HepG2 (cell line): ENCODE measurements around the gene STOM.

Source experiments
- ZNF766 ChIP-seq: sonication (generic); formaldehyde crosslinking; IDR thresholded peaks from 2 replicates; pipeline ENCODE4 v1.5.0; 2020; ENCODE audit warnings: missing genetic modification reagents, borderline replicate concordance
- TF ChIP-seq, protein P1 (sequence below): sonication (generic); formaldehyde crosslinking; IDR thresholded peaks from 2 replicates; pipeline ENCODE4 v1.9.0; 2021; ENCODE audit warnings: missing genetic modification reagents, borderline replicate concordance
- TF ChIP-seq, protein P2 (sequence below): sonication (generic); formaldehyde crosslinking; IDR thresholded peaks from 2 replicates; pipeline ENCODE4 v1.8.1; 2023; ENCODE audit warnings: mild to moderate bottlenecking, inconsistent platforms, moderate library complexity, missing genetic modification reagents, borderline replicate concordance

DNA sequence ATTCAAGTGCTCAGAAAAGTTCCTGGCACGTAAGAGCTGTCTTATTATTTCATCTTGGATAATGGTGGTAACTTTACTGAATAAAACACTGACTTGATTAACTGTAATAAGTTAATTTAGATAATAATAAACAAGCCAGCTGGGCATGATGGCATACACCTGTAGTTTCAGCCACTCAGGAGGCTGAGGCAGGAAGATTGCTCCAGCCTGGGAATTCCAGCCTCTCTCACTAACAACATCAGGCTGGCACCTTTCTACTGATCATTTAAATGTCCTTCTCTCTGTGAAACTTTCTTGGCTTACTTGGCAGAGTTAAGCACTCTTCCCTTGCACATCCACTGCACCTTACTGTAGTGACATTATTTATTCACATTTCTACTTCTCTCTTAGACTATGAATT, 20.0 kb downstream of the STOM start:
- TF ChIP-seq, protein P1, sequence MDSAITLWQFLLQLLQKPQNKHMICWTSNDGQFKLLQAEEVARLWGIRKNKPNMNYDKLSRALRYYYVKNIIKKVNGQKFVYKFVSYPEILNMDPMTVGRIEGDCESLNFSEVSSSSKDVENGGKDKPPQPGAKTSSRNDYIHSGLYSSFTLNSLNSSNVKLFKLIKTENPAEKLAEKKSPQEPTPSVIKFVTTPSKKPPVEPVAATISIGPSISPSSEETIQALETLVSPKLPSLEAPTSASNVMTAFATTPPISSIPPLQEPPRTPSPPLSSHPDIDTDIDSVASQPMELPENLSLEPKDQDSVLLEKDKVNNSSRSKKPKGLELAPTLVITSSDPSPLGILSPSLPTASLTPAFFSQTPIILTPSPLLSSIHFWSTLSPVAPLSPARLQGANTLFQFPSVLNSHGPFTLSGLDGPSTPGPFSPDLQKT (CRISPR knock-in tag): no peak
- no peak for TF ChIP-seq ZNF766 (CRISPR knock-in tag)
- TF ChIP-seq, protein P2, sequence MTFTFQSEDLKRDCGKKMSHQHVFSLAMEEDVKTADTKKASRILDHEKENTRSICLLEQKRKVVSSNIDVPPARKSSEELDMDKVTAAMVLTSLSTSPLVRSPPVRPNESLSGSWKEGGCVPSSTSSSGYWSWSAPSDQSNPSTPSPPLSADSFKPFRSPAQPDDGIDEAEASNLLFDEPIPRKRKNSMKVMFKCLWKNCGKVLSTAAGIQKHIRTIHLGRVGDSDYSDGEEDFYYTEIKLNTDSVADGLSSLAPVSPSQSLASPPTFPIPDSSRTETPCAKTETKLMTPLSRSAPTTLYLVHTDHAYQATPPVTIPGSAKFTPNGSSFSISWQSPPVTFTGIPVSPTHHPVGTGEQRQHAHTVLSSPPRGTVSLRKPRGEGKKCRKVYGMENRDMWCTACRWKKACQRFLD (CRISPR knock-in tag): no peak
